CD4-positive, alpha-beta T cell (primary cell): Measurements from ENCODE around the gene PTPA. TPM values are rescaled to one million over a fixed set of nuclear protein-coding genes. Genes with fewer than 3 reads are reported as not detected.

Experiments
- ATAC-seq: fragments of 200-7000 bp; cut with Tn5 transposase; one replicate; pipeline ENCODE4 v1.10.0; 2022; ENCODE audit warnings: mild to moderate bottlenecking; ENCODE audit not compliant: poor library complexity
- CTCF ChIA-PET: fragments of 350-600 bp; sonication (Branson Sonifier 250); formaldehyde crosslinking; loops from one replicate; lab custom pipeline; 2021; ENCODE audit warnings: antibody characterized with exemption, inconsistent platforms; lab: Charles Lee
- POLR2A ChIA-PET: fragments of 350-600 bp; sonication (Branson Sonifier 250); formaldehyde crosslinking; loops from one replicate; lab custom pipeline; 2021; ENCODE audit warnings: antibody characterized with exemption, inconsistent platforms; lab: Charles Lee
- DNase-seq, 14 experiments: peaks; one replicate each; pipeline ENCODE4 v3.0.0-alpha.2; 2013 to 2020; ENCODE audit warnings: mixed read lengths in 2 of 14
- H3K27ac ChIP-seq, 2 donors: one replicate each; pipeline versions ENCODE4 v1.5.1 to v1.7.0; 2013; ENCODE audit warnings: low read length in 2 of 2, low read depth in 1 of 2, mild to moderate bottlenecking in 1 of 2
- H3K27me3 ChIP-seq, 2 experiments: 1 replicate in 1 of 2; 2 replicates in 1 of 2; pipeline versions ENCODE4 v1.6.1 to v1.7.0; 2013; ENCODE audit warnings: low read length in 2 of 2, control low read depth in 1 of 2, mild to moderate bottlenecking in 1 of 2, moderate library complexity in 1 of 2; ENCODE audit not compliant: insufficient read depth in 2 of 2, control insufficient read depth in 1 of 2
- H3K36me3 ChIP-seq: one replicate; pipeline ENCODE4 v1.6.1; 2013; ENCODE audit warnings: low read length, control low read depth; ENCODE audit not compliant: insufficient read depth
- H3K4me1 ChIP-seq: one replicate; pipeline ENCODE4 v1.6.1; 2013; ENCODE audit warnings: low read length, control low read depth; ENCODE audit not compliant: insufficient read depth
- H3K4me3 ChIP-seq: one replicate; pipeline ENCODE4 v1.5.1; 2013; ENCODE audit warnings: mild to moderate bottlenecking, low read length, moderate library complexity
- H3K9me3 ChIP-seq, 2 experiments: 1 replicate in 1 of 2; 2 replicates in 1 of 2; pipeline versions ENCODE4 v1.6.1 to v1.7.0; 2013; ENCODE audit warnings: low read length in 2 of 2, mild to moderate bottlenecking in 2 of 2, control low read depth in 1 of 2, moderate library complexity in 1 of 2; ENCODE audit not compliant: control insufficient read depth in 1 of 2, insufficient read depth in 1 of 2
- H3K27ac Mint-ChIP-seq: one replicate; pipeline ENCODE4 v1.8.0; 2020; ENCODE audit warnings: mixed read lengths
- H3K27me3 Mint-ChIP-seq: one replicate; pipeline ENCODE4 v1.8.0; 2021; ENCODE audit warnings: mixed read lengths
- H3K36me3 Mint-ChIP-seq: one replicate; pipeline ENCODE4 v1.8.0; 2021; ENCODE audit warnings: low read depth, mixed read lengths
- H3K4me1 Mint-ChIP-seq: one replicate; pipeline ENCODE4 v1.8.0; 2021; ENCODE audit warnings: low read depth, mixed read lengths
- H3K4me3 Mint-ChIP-seq: one replicate; pipeline ENCODE4 v1.8.0; 2020; ENCODE audit warnings: mild to moderate bottlenecking, mixed read lengths
- H3K9me3 Mint-ChIP-seq: one replicate; pipeline ENCODE4 v1.8.0; 2020; ENCODE audit warnings: mixed read lengths
- CTCF ChIP-seq: fragments of 200-600 bp; IDR thresholded peaks from one replicate; pipeline ENCODE4 v1.8.0; 2022; ENCODE audit warnings: antibody characterized with exemption, mild to moderate bottlenecking
- intact Hi-C, 2 experiments: fragments of 100-400 bp; cut with DNase I in 1 of 2; cut with micrococcal nuclease in 1 of 2; formaldehyde crosslinking; loops; one replicate each; pipeline versions ENCODE4 v1.15.1 to v1.9.0; 2023 to 2025; cut with DNase I, micrococcal nuclease
- total RNA-seq, 174 experiments: library from RNA in 2 of 174; stranded (reverse) in 2 of 174; gene quantifications; one replicate each; pipeline ENCODE4 v1.2.3 and lab custom pipeline; 2021 to 2026

PTPA gene
- total RNA-seq, 2 experiments from 2014 or later = 21.6 to 23.3 TPM

- DNase-seq (no peak), ATAC-seq (no peak)
- Mint-ChIP-seq H3K4me3 (peak overlapping the region; percentile 34), H3K27ac (peak overlapping the region; percentile 73), H3K9me3 (no peaks in the 10 kb centered on the region), H3K27me3 (no peaks in the 10 kb centered on the region), H3K36me3 (peaks cover 16% of the 10 kb centered on the region), H3K4me1 (peaks cover 35% of the 10 kb centered on the region)
- H3K4me1 ChIP-seq = peaks cover 64% of the 10 kb centered on the region
- POLR2A ChIA-PET = interaction anchor here (0.7 to 1.2 kb wide), 2 partner anchors 8 to 11 kb away, joined by 3 to 5 read pairs; no protein-coding TSS in a partner anchor
- intact Hi-C loops = no loop called here
- CTCF ChIA-PET = no interaction called here
- H3K27me3 ChIP-seq = no peaks in the 10 kb centered on the region
- TF ChIP-seq CTCF = no peak
- H3K36me3 ChIP-seq = peaks cover 14% of the 10 kb centered on the region
- H3K9me3 ChIP-seq = no peaks in the 10 kb centered on the region
- H3K4me3 ChIP-seq = no peak overlapping the region
- H3K27ac ChIP-seq = no peak overlapping the region
Measured at GRCh38 chr9:129072171-129072570, 39.0 kb upstream of the PTPA start.

- Mint-ChIP-seq H3K27ac (peak overlapping the region; percentile 59), H3K27me3 (no peaks in the 10 kb centered on the region), H3K4me1 (peaks cover 33% of the 10 kb centered on the region), H3K36me3 (peaks cover 13% of the 10 kb centered on the region), H3K4me3 (peak overlapping the region; percentile 22), H3K9me3 (no peaks in the 10 kb centered on the region)
- CTCF ChIA-PET = no interaction called here
- intact Hi-C loops = no loop called here
- ATAC-seq = peak; percentile 19
- no peak overlapping the region for H3K27ac ChIP-seq
- no peaks in the 10 kb centered on the region for H3K27me3 ChIP-seq
- H3K36me3 ChIP-seq = peaks cover 4% of the 10 kb centered on the region
- no peaks in the 10 kb centered on the region for H3K9me3 ChIP-seq
- no peak for TF ChIP-seq CTCF
- DNase-seq = peak in 3 of 14 experiments; percentile 30 to 63 (median 48)
- no peak overlapping the region for H3K4me3 ChIP-seq
- peaks cover 55% of the 10 kb centered on the region for H3K4me1 ChIP-seq
- POLR2A ChIA-PET = interaction anchor here (0.8 kb wide), 2 partner anchors 22 to 58 kb away, joined by 3 to 7 read pairs; no protein-coding TSS in a partner anchor
Measured at GRCh38 chr9:129073404-129073803, 37.8 kb upstream of the PTPA start.

- no peak overlapping the region for H3K27ac ChIP-seq
- Mint-ChIP-seq H3K27ac (no peak overlapping the region), H3K4me3 (no peak overlapping the region), H3K36me3 (peaks cover 7% of the 10 kb centered on the region), H3K27me3 (no peaks in the 10 kb centered on the region), H3K4me1 (peaks cover 26% of the 10 kb centered on the region), H3K9me3 (no peaks in the 10 kb centered on the region)
- no peak for TF ChIP-seq CTCF
- intact Hi-C loops = no loop called here
- no peak for DNase-seq
- peaks cover 3% of the 10 kb centered on the region for H3K36me3 ChIP-seq
- H3K27me3 ChIP-seq = no peaks in the 10 kb centered on the region
- H3K4me1 ChIP-seq = peaks cover 48% of the 10 kb centered on the region
- no peak overlapping the region for H3K4me3 ChIP-seq
- ChIA-PET POLR2A (interaction anchor here (0.8 kb wide), 2 partner anchors 21 to 58 kb away, joined by 3 to 7 read pairs; no protein-coding TSS in a partner anchor), CTCF (no interaction called here)
- ATAC-seq = no peak
- no peaks in the 10 kb centered on the region for H3K9me3 ChIP-seq
Measured at GRCh38 chr9:129074106-129074505, 37.1 kb upstream of the PTPA start.
